Ascending aorta (tissue), 2 donors: ENCODE results near the gene HSDL1. TPM values are rescaled to one million over a fixed set of nuclear protein-coding genes. Genes with fewer than 3 reads are reported as not detected.

Source experiments
- DNase-seq, 2 donors: peaks; one replicate each; pipeline ENCODE4 v3.0.0-alpha.2; 2019; ENCODE audit warnings: low spot score in 2 of 2
- H3K27ac ChIP-seq, 2 donors: fragments of 200-600 bp; sonication (generic); one replicate each; pipeline ENCODE4 v1.5.1; 2016 to 2017; ENCODE audit warnings: mild to moderate bottlenecking in 1 of 2
- H3K27me3 ChIP-seq: fragments of 200-600 bp; sonication (generic); one replicate; pipeline ENCODE4 v1.5.1; 2017
- H3K36me3 ChIP-seq, 2 donors: fragments of 200-600 bp; sonication (generic); one replicate each; pipeline ENCODE4 v1.5.1; 2016
- H3K4me1 ChIP-seq, 2 donors: fragments of 200-600 bp; sonication (generic); one replicate each; pipeline ENCODE4 v1.5.1; 2016 to 2017; ENCODE audit warnings: mild to moderate bottlenecking in 1 of 2
- H3K4me3 ChIP-seq, 2 donors: fragments of 200-600 bp; sonication (generic); one replicate each; pipeline ENCODE4 v1.5.1; 2016 to 2017; ENCODE audit warnings: mild to moderate bottlenecking in 1 of 2
- H3K9me3 ChIP-seq, 2 donors: fragments of 200-600 bp; sonication (generic); one replicate each; pipeline ENCODE4 v1.5.1; 2016
- CTCF ChIP-seq, 3 experiments: fragments of 200-600 bp in 2 of 3; fragments of 450-650 bp in 1 of 3; sonication (generic) in 2 of 3; IDR thresholded peaks; one replicate each; pipeline ENCODE4 v1.5.1; 2016 to 2019; ENCODE audit warnings: antibody characterized with exemption in 3 of 3, mild to moderate bottlenecking in 1 of 3, moderate library complexity in 1 of 3
- intact Hi-C: fragments of 100-400 bp; cut with DNase I; formaldehyde crosslinking; loops from one replicate; pipeline ENCODE4 v1.15.1; 2023
- total RNA-seq: library from RNA; depleted of rRNA; stranded (reverse); fragments of >200 nt; gene quantifications from one replicate; pipeline ENCODE4 v1.1.0, GENCODE V29; 2016

HSDL1 gene
- total RNA-seq, 1 donor from 2014 or later = 12.0 TPM

GRCh38 chr16:84182104-84182503 lies 37.1 kb upstream of the HSDL1 start:
- H3K4me3 ChIP-seq = no peak overlapping the region
- no peaks in the 10 kb centered on the region for H3K27me3 ChIP-seq
- H3K27ac ChIP-seq = no peak overlapping the region
- H3K36me3 ChIP-seq = peaks cover 60 to 65% of the 10 kb centered on the region in 2 donors
- no peak for DNase-seq
- intact Hi-C loops = loop anchor here (10.0 kb wide), 1 partner anchor 257 kb away; no protein-coding TSS in a partner anchor
- no peak for TF ChIP-seq CTCF (IDR thresholded peaks at IDR 0.05)
- peaks cover 6 to 19% of the 10 kb centered on the region in 2 donors for H3K4me1 ChIP-seq
- no peaks in the 10 kb centered on the region for H3K9me3 ChIP-seq

- TF ChIP-seq CTCF (IDR thresholded peaks at IDR 0.05) = no peak
- Histone ChIP-seq H3K27me3 (no peaks in the 10 kb centered on the region), H3K4me3 (no peak overlapping the region), H3K36me3 (peaks cover 60 to 65% of the 10 kb centered on the region in 2 donors), H3K27ac (no peak overlapping the region), H3K4me1 (peaks cover 11 to 27% of the 10 kb centered on the region in 2 donors), H3K9me3 (no peaks in the 10 kb centered on the region)
- DNase-seq = no peak
- intact Hi-C loops = loop anchor here (10.0 kb wide), 1 partner anchor 257 kb away; no protein-coding TSS in a partner anchor
Observed at GRCh38 chr16:84181144-84181915, 36.4 kb upstream of the HSDL1 start.

GRCh38 chr16:84180519-84181140 lies 35.7 kb upstream of the HSDL1 start:
- Histone ChIP-seq H3K9me3 (no peaks in the 10 kb centered on the region), H3K36me3 (peaks cover 60 to 65% of the 10 kb centered on the region in 2 donors), H3K4me3 (no peak overlapping the region), H3K27me3 (no peaks in the 10 kb centered on the region), H3K27ac (no peak overlapping the region), H3K4me1 (peaks cover 6 to 26% of the 10 kb centered on the region in 2 donors)
- TF ChIP-seq CTCF (IDR thresholded peaks at IDR 0.05) = no peak
- DNase-seq = no peak
- intact Hi-C loops = loop anchor here (10.0 kb wide), 1 partner anchor 256 kb away; no protein-coding TSS in a partner anchor

GRCh38 chr16:84179612-84180320 lies 34.8 kb upstream of the HSDL1 start:
- Histone ChIP-seq H3K4me3 (no peak overlapping the region), H3K27me3 (no peaks in the 10 kb centered on the region), H3K36me3 (peaks cover 60 to 65% of the 10 kb centered on the region in 2 donors), H3K27ac (no peak overlapping the region), H3K4me1 (peaks cover 6 to 21% of the 10 kb centered on the region in 2 donors), H3K9me3 (no peaks in the 10 kb centered on the region)
- intact Hi-C loops = loop anchor here (5.0 to 10.0 kb wide), 2 partner anchors 227 to 255 kb away; partner anchors contain the start of gene OSGIN1
- DNase-seq = no peak
- TF ChIP-seq CTCF (IDR thresholded peaks at IDR 0.05) = no peak

GRCh38 chr16:84178892-84179611 lies 34.1 kb upstream of the HSDL1 start:
- H3K4me3 ChIP-seq = no peak overlapping the region
- no peaks in the 10 kb centered on the region for H3K27me3 ChIP-seq
- no peak overlapping the region for H3K27ac ChIP-seq
- peaks cover 6 to 21% of the 10 kb centered on the region in 2 donors for H3K4me1 ChIP-seq
- H3K36me3 ChIP-seq = peaks cover 53 to 58% of the 10 kb centered on the region in 2 donors
- H3K9me3 ChIP-seq = no peaks in the 10 kb centered on the region
- TF ChIP-seq CTCF (IDR thresholded peaks at IDR 0.05) = no peak
- no peak for DNase-seq
- intact Hi-C loops = loop anchor here (5.0 kb wide), 1 partner anchor 227 kb away; the partner anchor contains the start of gene OSGIN1
